Hematopoietic multipotent progenitor cell treated with erythropoietin and hydrocortisone succinate and interleukin-3 and kit ligand, for 8 days (in vitro differentiated cells): ENCODE results near the gene TOX3.

Experiments
- DNase-seq: peaks from one replicate; pipeline ENCODE4 v3.0.0-alpha.2; 2015

The TOX3 gene

GRCh38 chr16:52547004-52547833 lies at the start of gene TOX3:
TOX3 (minus strand) TSS chr16:52547143; CDS start chr16:52546723, 420 bp downstream.
- no peak for DNase-seq

DNA sequence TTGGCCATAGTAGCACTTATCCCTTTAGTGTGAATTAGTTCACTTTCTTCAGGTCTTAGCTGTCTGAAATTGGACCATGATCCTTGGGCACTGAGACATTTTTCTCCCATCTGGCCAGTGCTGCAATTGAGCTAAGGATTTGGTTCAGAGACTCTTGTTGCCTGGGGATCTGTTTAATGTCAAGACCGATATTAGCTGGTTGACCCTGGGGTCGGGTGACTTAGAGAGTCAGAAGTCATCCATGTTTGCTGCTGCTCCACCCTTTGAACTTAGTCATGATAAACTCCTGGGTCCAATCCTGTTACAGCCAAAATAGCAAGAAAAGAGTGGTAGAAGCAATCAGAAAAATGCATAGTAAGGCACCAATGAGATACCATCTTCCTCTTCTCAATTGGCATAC lies 45.8 kb upstream of the TOX3 start:
- no peak for DNase-seq

DNA sequence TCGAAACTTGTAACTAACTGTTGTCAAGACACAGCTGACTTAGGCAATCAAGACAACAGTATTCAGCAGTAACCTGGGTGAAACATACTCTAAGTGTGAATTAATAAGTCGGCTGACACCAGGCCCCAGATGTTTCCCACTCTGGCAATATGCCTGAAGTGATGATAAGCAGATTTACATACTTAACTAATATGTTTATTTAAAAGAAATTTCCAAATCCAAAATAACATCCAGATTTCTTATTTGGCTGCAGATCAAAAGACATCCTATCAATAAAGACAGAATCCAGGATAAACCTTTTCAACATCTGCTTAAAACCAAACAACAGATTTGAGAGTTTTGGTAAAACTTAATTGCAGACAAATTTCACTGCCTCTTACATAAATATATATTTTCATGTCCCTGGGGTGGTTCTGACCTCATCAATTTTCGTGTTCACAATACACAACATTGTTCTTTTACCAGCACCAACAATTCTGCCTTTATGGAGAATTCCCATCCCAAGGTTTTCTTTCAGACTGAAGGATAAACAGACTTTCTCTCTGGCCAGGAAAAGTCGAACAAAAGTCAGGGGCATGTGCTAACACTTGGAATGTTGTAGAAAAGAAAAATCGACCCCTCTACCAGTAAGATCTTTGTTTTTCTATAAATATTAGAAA lies 45.1 kb upstream of the TOX3 start:
- no peak for DNase-seq

- no peak for DNase-seq
Observed at GRCh38 chr16:52591471-52591870, 44.5 kb upstream of the TOX3 start.

DNA sequence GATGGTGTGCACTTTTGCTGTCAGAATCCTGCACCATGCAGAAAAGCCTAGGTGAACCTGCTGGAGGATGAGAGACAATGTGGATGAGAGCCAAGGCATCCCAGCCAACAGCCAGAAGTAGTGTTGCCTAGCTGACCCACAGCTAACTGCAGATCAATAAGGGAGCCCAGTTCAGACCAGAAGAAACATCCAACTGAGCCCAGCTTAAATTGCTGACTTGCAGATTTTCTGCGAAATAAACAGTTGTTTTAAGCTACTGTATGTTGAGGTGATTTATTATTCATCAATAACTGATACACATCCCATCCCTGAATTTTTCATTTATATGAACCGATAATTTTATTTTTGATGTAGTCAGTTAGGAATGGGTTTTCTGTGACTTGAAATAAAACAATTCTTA lies 39.2 kb upstream of the TOX3 start:
- DNase-seq = no peak

DNA sequence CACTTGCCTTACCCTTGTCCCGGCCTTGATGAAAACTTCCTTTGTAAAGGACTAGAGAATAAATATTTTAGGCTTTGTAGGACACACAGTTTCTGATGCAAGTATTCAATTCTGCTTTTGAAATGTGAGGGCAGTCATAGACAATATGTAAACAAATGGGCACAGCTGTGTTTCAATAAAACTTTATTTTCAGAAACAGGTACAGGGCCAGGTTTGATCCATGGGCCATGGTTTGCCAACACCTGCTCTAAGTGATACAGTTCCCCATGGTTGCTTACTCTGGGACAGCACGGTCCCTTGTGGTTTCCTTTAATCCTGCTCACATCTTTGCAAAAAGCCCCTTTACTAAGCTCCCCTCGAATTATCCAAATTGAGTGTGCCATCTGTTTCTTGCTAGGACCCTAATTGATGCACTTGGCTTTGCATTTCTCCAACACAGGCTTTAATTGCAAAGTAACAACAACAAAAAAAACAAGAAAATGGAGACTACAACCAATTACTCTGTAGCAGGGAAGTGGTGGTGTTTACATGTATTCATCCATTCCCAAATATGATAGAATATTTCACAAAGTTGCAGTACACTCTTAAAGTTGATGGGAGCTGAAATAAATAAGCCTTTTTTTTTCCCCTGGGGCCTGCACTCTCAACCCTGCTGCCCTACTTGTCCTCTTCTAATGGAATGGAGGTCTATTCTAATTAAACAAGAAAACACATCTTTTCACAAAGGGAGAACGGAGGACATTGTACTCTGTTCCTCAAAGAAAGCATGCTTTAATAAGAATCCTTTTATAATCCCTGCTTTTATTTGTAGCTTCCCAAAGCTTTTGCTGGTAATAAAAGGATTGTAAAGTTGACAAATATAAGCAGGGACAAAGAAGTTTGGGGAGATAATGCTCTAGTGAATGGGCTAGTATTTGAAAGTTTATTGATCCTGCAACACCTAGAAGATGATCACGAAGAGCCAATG lies 37.7 kb upstream of the TOX3 start:
- no peak for DNase-seq

GRCh38 chr16:52581530-52581929 lies 34.6 kb upstream of the TOX3 start:
- no peak for DNase-seq

DNA sequence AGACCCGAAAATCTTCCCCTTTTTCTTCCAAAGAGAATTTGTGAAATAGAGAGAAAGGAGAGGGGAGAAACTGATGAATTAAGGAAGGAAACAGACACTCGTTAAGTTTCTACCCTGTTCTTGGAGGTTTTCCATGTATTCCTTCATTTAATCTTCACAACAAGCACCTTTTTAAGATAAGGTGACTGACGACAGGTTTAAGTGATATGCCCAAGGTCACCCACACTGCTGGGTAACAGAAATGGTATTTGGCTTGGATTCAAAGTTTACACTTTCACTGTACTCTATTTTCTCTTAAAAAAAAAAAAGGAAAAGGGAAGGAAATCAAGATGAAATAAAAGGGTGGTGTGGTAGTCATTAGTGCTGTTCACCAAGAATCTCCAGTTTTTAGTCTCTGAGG lies 33.5 kb upstream of the TOX3 start:
- DNase-seq = no peak

DNA sequence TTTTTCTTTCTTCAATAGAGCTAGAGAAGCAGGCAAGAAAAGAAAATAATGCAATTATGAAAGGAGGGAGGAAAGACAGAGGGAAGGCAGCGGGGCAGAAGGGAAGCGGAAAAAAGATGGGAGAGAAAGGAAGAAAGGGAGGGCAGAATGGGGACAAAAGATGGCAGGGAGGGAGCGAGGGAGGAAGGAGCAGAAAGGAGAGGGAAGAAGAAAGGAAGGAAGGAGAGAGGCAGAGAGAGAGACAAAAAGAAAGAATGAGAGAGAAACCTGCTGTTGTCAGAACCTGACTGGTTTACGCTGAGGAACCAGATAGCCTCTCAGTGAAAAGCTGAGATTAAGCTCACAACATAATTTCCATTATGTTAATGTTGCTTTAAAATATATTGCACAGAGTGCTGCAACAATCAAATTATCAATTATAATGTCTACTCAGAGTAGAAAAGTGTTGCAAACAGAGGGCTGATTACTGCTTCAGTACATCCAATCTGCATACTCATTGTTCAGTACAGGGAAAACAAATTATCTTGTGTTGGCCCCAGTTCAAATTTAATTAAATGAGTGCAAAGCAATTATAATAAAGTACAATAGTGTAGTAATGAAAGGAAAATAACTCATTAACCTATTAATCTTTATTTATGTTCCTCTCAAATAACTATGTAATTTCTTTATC lies 32.0 kb upstream of the TOX3 start:
- DNase-seq = no peak

DNA sequence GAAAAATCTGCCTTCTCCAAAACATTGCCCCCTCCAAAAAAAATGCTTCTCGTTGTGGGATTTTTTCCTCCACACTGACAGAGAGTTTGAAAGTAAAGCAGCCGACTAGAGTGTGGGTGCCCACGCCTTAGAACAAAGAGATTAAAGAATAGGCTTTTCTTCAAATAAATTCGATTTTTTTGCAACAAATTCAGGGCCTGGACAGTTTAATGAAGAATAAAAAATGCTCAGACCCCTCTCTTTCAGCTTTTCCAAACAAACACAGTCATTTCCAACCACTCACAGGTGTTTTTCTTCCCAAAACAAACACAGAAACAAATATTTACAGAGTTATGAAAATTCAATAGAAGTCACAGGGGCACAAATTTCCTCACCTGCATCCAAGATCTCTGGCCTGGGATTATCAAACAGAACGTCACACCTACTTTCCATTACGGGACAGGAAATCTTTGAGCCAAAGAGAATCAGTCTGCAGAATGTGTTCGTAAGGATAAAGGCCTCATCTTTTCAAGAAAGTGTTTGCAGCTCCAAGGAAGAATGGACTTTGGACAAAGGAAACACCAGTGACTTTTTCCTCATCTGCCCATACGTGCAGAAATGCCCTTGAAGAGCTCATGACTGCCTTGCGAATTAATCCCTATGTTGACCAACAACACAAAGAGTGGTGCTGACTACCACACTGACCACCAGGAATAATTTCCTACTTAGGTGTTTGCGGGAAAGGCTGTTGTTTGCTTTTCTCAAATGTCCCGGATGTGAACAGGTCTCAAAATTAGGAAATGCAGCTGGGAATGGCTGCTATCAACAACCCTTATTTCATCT lies 31.3 kb upstream of the TOX3 start:
- DNase-seq = no peak

- no peak for DNase-seq
Observed at GRCh38 chr16:52577130-52577706, 30.3 kb upstream of the TOX3 start.

- no peak for DNase-seq
Observed at GRCh38 chr16:52573365-52574299, 26.7 kb upstream of the TOX3 start.

GRCh38 chr16:52572656-52573055 lies 25.7 kb upstream of the TOX3 start:
- DNase-seq = no peak

- DNase-seq = no peak
Observed at GRCh38 chr16:52570495-52571091, 23.6 kb upstream of the TOX3 start.

DNA sequence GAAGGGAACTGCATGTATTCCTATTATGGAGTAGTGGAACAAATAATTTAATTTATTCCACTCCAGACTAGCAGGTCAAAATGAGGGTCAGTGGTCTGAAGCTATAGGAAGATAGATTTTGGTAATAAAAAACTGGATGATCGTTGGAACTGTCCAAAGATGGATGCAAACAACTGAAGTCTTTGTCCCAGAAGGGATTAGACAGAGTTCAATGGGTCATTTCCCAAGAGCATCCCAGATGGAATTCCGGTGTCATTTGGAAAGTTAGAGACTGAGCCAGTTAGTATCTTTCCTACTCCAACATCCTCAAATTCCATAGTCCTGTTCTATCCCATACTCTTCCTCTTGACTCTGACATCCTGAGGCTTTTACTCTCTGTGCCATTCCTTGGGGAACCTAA lies 22.8 kb upstream of the TOX3 start:
- DNase-seq = no peak

GRCh38 chr16:52568983-52569690 lies 22.2 kb upstream of the TOX3 start:
- DNase-seq = no peak

DNA sequence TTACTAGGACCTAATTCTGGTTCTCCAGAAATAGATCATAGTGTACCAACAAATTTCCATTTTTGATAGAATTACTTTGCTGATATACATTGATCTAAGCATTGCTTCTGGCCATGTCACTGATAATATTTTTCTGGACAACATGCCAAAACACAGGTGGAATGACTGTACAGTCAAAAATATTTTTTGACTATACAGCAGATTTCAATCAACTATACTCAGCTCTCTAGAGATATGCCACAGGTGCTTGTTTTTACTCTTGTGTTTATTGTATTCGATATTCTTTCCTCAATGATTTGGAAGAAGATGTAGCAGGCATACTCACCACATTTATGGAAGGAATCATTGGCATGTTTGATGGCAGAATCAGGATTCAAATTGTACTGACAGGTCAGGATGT lies 21.6 kb upstream of the TOX3 start:
- DNase-seq = no peak

GRCh38 chr16:52567193-52567592 lies 20.2 kb upstream of the TOX3 start:
- DNase-seq = no peak
